ENCODE data around the gene SNX25. TPM values are rescaled to one million over a fixed set of nuclear protein-coding genes. Genes with fewer than 3 reads are reported as not detected.

Gene SNX25
- total RNA-seq, 4 donors from 2014 or later = 19.9 to 23.8 (median 21.5) TPM

DNA sequence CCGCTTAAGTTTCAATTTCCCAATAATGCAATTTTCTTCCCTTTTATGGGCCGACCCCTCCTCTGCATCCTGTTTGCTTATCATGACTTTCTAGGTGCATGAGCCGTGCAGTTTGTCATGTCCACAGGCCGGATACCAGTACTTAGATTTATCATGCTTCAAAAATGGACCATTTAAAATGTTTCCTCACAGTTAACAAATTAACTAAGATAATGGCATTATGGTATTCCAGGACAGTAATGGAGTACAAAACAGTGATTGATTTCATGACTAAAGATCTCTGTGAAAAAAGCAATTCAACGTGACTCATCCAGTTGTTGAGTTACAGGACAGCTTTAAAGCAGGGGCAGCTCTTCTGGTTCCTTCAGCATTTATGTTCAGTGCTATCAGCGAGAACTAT lies 23.0 kb downstream of the SNX25 start:
- Histone ChIP-seq H3K36me3 (no peaks in the 10 kb centered on the region), H3K4me1 (peaks cover 11 to 36% (median 26%) of the 10 kb centered on the region in 4 donors), H3K9me3 (no peaks in the 10 kb centered on the region), H3K27me3 (no peaks in the 10 kb centered on the region), H3K27ac (replicated peaks in 1 of 4) (no peak overlapping the region), H3K4me3 (no peak overlapping the region)
- 89% methylated on average over 6 of the region's 6 CpGs for WGBS
- DNase-seq (ENCODE audit: extremely low spot score) = no peak
- intact Hi-C loops (cut with DNase I) = no loop called here
- TF ChIP-seq, protein P1, sequence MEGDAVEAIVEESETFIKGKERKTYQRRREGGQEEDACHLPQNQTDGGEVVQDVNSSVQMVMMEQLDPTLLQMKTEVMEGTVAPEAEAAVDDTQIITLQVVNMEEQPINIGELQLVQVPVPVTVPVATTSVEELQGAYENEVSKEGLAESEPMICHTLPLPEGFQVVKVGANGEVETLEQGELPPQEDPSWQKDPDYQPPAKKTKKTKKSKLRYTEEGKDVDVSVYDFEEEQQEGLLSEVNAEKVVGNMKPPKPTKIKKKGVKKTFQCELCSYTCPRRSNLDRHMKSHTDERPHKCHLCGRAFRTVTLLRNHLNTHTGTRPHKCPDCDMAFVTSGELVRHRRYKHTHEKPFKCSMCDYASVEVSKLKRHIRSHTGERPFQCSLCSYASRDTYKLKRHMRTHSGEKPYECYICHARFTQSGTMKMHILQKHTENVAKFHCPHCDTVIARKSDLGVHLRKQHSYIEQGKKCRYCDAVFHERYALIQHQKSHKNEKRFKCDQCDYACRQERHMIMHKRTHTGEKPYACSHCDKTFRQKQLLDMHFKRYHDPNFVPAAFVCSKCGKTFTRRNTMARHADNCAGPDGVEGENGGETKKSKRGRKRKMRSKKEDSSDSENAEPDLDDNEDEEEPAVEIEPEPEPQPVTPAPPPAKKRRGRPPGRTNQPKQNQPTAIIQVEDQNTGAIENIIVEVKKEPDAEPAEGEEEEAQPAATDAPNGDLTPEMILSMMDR (IDR thresholded peaks at IDR 0.05) = no peak
- TF ChIP-seq EP300 (IDR thresholded peaks at IDR 0.05) (no peak), POLR2AphosphoS5 (IDR thresholded peaks at IDR 0.05) (no peak), POLR2A (IDR thresholded peaks at IDR 0.05; ENCODE audit: low read depth) (no peak)

DNA sequence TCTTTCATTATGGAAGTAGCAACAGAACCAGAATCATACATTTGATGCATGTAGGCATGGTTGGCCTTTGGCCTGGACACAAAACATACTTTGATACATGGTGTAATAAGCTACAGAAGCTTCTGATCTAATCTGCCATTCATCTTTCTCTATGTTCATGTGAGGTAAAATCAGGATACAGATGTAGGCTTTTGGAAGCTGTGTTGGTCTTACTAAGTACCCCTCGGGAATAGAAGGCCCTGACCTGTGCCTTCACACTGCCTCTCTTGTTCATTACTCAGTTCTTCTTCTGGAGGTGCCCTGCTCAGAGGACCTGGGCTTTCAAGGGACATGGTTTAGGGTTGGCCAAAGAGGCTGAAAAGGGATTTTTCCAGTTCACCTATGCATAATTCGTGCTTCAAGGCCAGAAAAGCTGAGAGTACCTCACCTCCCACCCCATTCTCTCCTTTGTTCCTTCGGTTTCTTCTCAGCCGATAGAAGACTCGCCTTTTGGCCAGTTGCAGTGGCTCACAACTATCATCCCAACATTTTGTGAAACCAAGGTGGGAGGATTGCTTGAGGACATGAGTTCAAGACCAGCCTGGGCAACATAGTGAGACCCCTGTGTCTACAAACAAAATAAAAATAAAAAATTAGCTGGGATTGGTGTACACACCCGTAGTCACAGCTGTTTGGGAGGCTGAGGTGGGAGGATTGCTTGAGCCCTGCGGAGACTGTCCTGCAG lies 25.9 kb downstream of the SNX25 start:
- DNase-seq (ENCODE audit: extremely low spot score) = no peak
- no peak for TF ChIP-seq POLR2AphosphoS5 (IDR thresholded peaks at IDR 0.05)
- no peak for TF ChIP-seq EP300 (IDR thresholded peaks at IDR 0.05)
- TF ChIP-seq POLR2A (IDR thresholded peaks at IDR 0.05; ENCODE audit: low read depth) = no peak
- TF ChIP-seq, protein P1 (IDR thresholded peaks at IDR 0.05) = no peak
- Histone ChIP-seq H3K27me3 (no peaks in the 10 kb centered on the region), H3K27ac (replicated peaks in 1 of 4) (no peak overlapping the region), H3K4me3 (no peak overlapping the region), H3K9me3 (no peaks in the 10 kb centered on the region), H3K4me1 (peaks cover 6 to 20% (median 15%) of the 10 kb centered on the region in 4 donors), H3K36me3 (no peaks in the 10 kb centered on the region)
- intact Hi-C loops (cut with DNase I) = no loop called here
- 90% methylated on average over 7 of the region's 7 CpGs for WGBS

GRCh38 chr4:185235843-185236503 lies 26.6 kb downstream of the SNX25 start:
- no peak for DNase-seq (ENCODE audit: extremely low spot score)
- no peak for TF ChIP-seq EP300 (IDR thresholded peaks at IDR 0.05)
- no peak for TF ChIP-seq POLR2A (IDR thresholded peaks at IDR 0.05; ENCODE audit: low read depth)
- TF ChIP-seq, protein P1 (IDR thresholded peaks at IDR 0.05) = no peak
- TF ChIP-seq POLR2AphosphoS5 (IDR thresholded peaks at IDR 0.05) = no peak
- Histone ChIP-seq H3K27me3 (no peaks in the 10 kb centered on the region), H3K9me3 (no peaks in the 10 kb centered on the region), H3K4me3 (no peak overlapping the region), H3K4me1 (peaks cover 6 to 20% (median 15%) of the 10 kb centered on the region in 4 donors), H3K27ac (replicated peaks in 1 of 4) (no peak overlapping the region), H3K36me3 (no peaks in the 10 kb centered on the region)
- intact Hi-C loops (cut with DNase I) = no loop called here
- 57% methylated on average over 7 of the region's 7 CpGs for WGBS

GRCh38 chr4:185237175-185237574 lies 27.8 kb downstream of the SNX25 start:
- intact Hi-C loops (cut with DNase I) = no loop called here
- no peak overlapping the region for H3K4me3 ChIP-seq
- no peak for DNase-seq (ENCODE audit: extremely low spot score)
- no peaks in the 10 kb centered on the region for H3K36me3 ChIP-seq
- H3K27me3 ChIP-seq = no peaks in the 10 kb centered on the region
- no peak overlapping the region for H3K27ac ChIP-seq (replicated peaks in 1 of 4)
- H3K9me3 ChIP-seq = no peaks in the 10 kb centered on the region
- TF ChIP-seq POLR2AphosphoS5 (IDR thresholded peaks at IDR 0.05) = no peak
- TF ChIP-seq EP300 (IDR thresholded peaks at IDR 0.05) = no peak
- TF ChIP-seq, protein P1 (IDR thresholded peaks at IDR 0.05) = no peak
- TF ChIP-seq POLR2A (IDR thresholded peaks at IDR 0.05; ENCODE audit: low read depth) = no peak
- 76% methylated on average over 3 of the region's 3 CpGs for WGBS
- H3K4me1 ChIP-seq = peaks cover 6 to 21% (median 15%) of the 10 kb centered on the region in 4 donors

All from esophagus muscularis mucosa (tissue), 4 donors.